HG02571 (cell line): ENCODE results near the gene RPL41.

Experiments used
- ATAC-seq: cut with Tn5 transposase; IDR thresholded peaks from one replicate; pipeline ENCODE4 v1.9.1; 2021; ENCODE audit warnings: mild to moderate bottlenecking, moderate library complexity; ENCODE audit not compliant: unreplicated experiment

RPL41 gene

GRCh38 chr12:56127485-56127887 is 11.1 kb downstream of the RPL41 start:
- no peak for ATAC-seq

- ATAC-seq, result peak; percentile 87
Measured at GRCh38 chr12:56127888-56128669, 11.6 kb downstream of the RPL41 start, which contains the start of gene ESYT1. TSS of gene ESYT1 (plus strand) at chr12:56128267. CDS start at chr12:56128320, 53 bp downstream.

DNA sequence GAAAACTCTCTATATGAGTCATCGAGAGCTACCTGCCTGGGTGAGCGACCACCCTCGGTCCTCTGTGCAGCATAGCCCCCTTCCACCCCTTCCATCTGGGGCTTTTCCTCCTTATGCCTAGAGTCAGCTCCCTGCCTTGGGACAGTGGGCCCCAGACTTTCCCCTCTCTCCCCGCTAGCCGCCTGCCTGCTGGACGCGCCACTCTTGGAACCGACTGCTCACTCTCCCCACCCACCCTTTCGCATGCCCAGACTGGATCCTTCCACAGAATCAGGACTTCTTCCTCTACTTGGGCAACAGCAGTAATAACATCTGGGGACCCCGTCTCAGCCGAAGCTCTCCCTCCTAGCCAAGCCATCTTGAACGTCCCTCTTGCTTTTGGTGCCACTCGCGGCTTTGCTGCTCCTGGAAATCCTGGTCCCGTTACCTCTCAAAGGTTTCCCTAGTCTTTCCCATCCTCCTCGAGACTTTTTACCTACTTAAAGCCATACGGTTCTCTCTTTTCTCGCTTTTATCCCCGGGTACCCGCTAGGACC is 12.3 kb downstream of the RPL41 start:
- no peak for ATAC-seq

DNA sequence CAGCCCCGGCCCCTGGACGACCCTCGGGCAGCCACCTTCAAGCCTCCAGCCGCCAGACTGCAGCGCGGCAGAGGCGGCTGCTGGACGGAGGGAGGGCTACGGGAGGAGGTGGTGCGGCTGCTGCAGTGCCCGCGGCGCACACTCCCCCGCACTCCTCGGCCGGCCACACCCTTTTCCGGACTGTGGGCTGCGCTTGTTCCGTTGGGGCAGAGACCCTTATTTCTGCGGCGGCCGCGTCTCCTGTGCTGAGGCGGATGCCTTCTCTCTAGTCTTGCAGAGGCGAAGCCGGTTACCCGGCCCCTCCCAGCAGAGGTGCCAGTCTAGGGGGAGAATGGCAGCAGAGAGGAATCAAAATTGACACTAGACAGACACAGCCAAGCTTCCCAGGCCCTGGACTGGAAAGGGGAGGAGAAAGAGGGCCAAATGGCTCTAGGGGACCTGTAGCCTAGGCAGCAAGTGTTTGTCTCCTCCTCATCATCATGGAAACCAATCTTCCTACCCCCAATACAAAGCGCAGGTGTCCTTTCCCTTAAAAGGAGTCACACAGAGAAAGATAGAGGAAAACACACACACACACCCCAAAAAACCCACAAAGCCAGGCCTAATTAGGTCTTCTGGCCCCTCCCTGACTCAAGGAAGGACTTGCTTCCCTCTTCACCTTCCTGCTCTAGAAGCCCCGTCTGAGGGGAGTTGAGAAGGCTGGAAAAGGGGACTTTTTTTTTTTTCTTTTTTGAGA is 12.9 kb downstream of the RPL41 start:
- ATAC-seq, result peak; percentile 35

- ATAC-seq, result no peak
Measured at GRCh38 chr12:56129942-56130495, 13.6 kb downstream of the RPL41 start.

GRCh38 chr12:56130876-56131275 is 14.4 kb downstream of the RPL41 start:
- no peak for ATAC-seq

DNA sequence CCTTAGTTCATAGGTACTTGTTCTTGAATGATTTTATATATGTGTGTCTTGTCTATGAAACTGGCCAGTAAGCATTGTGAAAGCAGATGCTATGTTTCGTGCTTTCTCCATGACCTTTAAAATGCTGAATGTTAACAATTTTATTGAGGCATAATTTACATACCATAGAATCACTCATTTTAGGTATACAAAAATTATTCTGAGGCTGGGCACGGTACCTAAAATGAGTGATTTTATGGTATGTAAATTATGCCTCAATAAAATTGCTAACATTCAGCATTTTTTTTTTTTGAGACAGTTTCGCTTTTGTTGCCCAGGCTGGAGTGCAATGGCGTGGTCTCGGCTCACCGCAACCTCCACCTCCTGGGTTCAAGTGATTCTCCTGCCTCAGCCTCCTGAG is 18.5 kb downstream of the RPL41 start:
- no peak for ATAC-seq

GRCh38 chr12:56137853-56138571 is 21.6 kb downstream of the RPL41 start:
- no peak for ATAC-seq

GRCh38 chr12:56141946-56142784 is 25.7 kb downstream of the RPL41 start:
- no peak for ATAC-seq

DNA sequence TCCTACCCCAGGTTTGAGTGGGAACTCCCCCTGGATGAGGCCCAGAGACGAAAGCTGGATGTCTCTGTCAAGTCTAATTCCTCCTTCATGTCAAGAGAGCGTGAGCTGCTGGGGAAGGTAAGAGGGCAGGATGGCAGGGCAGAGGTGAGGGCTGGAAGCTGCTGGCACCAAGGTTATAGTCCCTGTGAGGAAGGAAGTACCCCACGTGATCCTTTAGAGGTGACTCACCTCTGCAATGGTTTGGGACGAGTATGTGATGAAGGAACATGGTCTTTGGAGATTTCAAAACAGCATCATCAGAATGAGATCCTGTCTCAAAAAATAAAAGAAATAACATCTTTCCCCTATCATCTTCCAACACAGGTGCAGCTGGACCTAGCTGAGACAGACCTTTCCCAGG is 26.8 kb downstream of the RPL41 start:
- no peak for ATAC-seq

DNA sequence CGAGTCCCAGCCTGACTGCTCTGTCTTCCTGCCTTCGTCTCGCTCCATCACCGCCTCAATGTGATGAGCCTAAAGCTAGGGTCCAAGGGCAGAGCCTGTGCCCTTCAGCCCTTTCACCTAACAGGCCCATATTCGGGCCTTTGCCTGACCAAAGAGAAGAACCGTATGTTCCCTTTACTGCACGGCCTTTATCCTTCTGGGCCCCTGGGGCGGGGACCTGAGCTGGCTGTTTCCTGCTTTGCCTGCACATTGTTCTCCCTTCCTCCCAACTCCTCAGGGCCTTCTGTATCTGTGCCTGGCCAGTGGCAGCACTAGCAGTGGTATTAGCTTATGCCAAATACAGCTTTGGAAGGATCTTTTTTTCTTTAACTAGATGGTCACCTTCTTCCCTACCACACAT is 27.4 kb downstream of the RPL41 start:
- ATAC-seq, result no peak

GRCh38 chr12:56145217-56145616 is 28.8 kb downstream of the RPL41 start:
- ATAC-seq, result no peak

DNA sequence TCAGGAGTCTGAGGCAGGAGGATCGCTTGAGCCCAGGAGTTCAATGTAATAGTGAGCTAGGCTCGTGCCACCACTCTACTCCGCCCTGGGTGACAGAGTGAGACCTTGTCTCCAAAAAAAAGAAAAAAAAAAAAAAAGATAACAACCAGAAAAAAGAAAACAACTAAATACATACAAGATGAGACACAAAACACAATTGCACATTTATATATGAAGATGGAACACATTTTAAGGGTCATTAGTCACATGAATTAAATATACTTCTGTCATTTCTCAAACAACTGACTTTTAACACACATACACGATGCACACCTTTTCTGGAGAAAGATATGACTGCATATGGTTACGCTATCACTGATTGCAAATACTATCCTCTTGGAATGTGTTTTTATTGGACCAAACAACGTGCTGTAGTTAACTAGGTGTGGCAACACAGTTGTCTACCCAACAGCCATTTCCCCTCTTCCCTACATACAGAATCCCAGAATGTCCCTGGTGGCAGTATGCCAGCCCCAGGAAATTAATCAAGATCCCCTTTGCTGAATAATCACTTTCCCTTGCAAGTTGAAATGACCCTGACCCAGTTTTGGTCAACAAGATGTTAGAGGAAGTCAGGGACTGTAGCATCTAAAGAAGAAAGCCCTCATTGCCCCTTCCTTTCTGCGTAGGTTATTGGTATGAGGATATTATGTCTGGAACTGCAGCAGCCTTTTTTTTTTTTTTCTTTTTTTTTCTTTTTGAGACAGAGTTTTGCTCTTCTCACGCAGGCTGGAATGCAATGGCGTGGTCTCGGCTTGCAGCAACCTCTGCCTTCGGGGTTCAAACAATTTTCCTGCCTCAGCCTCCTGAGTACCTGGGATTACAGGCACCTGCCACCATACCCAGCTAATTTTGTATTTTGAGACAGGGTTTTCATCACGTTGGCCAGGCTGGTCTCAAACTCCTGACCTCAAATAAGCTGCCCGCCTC is 30.3 kb downstream of the RPL41 start:
- ATAC-seq, result no peak

- no peak for ATAC-seq
Measured at GRCh38 chr12:56150563-56150962, 34.1 kb downstream of the RPL41 start.

- ATAC-seq, result peak; percentile 37
Measured at GRCh38 chr12:56151672-56152131, 35.3 kb downstream of the RPL41 start.

- ATAC-seq, result peak; percentile 83
Measured at GRCh38 chr12:56152132-56152755, 35.8 kb downstream of the RPL41 start, which contains the start of gene MYL6B. TSS of gene MYL6B (plus strand) at chr12:56152587. CDS start at chr12:56153919, 1,332 bp downstream.

- ATAC-seq, result no peak
Measured at GRCh38 chr12:56152756-56153677, 36.6 kb downstream of the RPL41 start.
